Suprapubic skin (tissue), 4 donors: ENCODE data around the gene PF4V1. TPM values are rescaled to one million over a fixed set of nuclear protein-coding genes. Genes with fewer than 3 reads are reported as not detected.
A peak's percentile ranks its signal among the peaks of the same experiment; 100 is the strongest.

Experiments
- DNase-seq, 2 donors: peaks; one replicate each; pipeline ENCODE4 v3.0.0-alpha.2; 2019; ENCODE audit warnings: low spot score in 2 of 2
- H3K27ac ChIP-seq: fragments of 200-600 bp; sonication (generic); one replicate; pipeline ENCODE4 v1.5.1; 2019
- H3K27me3 ChIP-seq: fragments of 200-600 bp; sonication (generic); one replicate; pipeline ENCODE4 v1.5.1; 2019
- H3K36me3 ChIP-seq: fragments of 200-600 bp; sonication (generic); one replicate; pipeline ENCODE4 v1.5.1; 2019
- H3K4me1 ChIP-seq: fragments of 200-600 bp; sonication (generic); one replicate; pipeline ENCODE4 v1.5.1; 2019
- H3K4me3 ChIP-seq: fragments of 200-600 bp; sonication (generic); one replicate; pipeline ENCODE4 v1.5.1; 2019; ENCODE audit warnings: mild to moderate bottlenecking
- H3K9me3 ChIP-seq: fragments of 200-600 bp; sonication (generic); one replicate; pipeline ENCODE4 v1.5.1; 2019
- EP300 ChIP-seq: sonication (generic); formaldehyde crosslinking; IDR thresholded peaks from one replicate; pipeline ENCODE4 v1.6.1; 2017; ENCODE audit warnings: antibody characterized with exemption
- POLR2A ChIP-seq, 2 donors: fragments of 450-650 bp; IDR thresholded peaks; one replicate each; pipeline ENCODE4 v1.6.1; 2017; ENCODE audit warnings: antibody characterized with exemption in 2 of 2, mild to moderate bottlenecking in 2 of 2, moderate library complexity in 2 of 2
- POLR2AphosphoS5 ChIP-seq, 3 donors: sonication (generic); formaldehyde crosslinking; IDR thresholded peaks; one replicate each; pipeline ENCODE4 v1.6.1; 2017; ENCODE audit warnings: antibody characterized with exemption in 3 of 3
- WGBS: methylation state at CpG from one replicate; pipeline ENCODE4 v1.1.5; 2018; 5-methylcytosine and 5-hydroxymethylcytosine counted together
- total RNA-seq, 4 donors: library from RNA; depleted of rRNA; stranded (reverse); fragments of >200 nt; gene quantifications; one replicate each; pipeline ENCODE4 v1.1.0, GENCODE V29; 2016
- TF ChIP-seq, protein P1 (sequence below), 2 donors: fragments of 200-600 bp in 1 of 2; fragments of 450-650 bp in 1 of 2; sonication (generic) in 1 of 2; IDR thresholded peaks; one replicate each; pipeline ENCODE4 v1.5.1; 2016 to 2019; ENCODE audit warnings: antibody characterized with exemption in 2 of 2, mild to moderate bottlenecking in 1 of 2, moderate library complexity in 1 of 2

Gene PF4V1, protein sequence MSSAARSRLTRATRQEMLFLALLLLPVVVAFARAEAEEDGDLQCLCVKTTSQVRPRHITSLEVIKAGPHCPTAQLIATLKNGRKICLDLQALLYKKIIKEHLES
- not detected for total RNA-seq

DNA sequence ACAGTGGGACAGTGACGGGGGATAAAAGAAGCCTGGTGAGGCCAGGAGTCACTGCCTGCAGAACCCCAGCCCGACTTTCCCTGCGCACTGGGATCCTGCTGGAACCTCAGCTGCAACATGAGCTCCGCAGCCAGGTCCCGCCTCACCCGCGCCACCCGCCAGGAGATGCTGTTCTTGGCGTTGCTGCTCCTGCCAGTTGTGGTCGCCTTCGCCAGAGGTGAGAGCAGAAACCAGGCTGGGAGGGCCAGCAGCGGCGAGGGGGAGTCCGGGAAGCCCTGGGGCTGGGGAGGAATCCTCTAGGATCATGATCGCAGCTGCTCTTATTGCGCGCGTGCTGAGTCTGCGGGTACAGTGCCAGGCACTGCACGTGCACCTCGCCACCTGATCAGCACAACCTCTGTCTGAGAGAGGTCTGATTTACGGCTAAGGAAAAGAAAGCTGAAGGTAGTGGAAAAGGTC is at the start of gene PF4V1:
Gene PF4V1 (plus strand): TSS at position 51 of the 459 bp plus-strand sequence. CDS start 67 bp downstream, at position 118.
- peak in 1 of 2 donors; percentile 79 for DNase-seq
- TF ChIP-seq, protein P1, sequence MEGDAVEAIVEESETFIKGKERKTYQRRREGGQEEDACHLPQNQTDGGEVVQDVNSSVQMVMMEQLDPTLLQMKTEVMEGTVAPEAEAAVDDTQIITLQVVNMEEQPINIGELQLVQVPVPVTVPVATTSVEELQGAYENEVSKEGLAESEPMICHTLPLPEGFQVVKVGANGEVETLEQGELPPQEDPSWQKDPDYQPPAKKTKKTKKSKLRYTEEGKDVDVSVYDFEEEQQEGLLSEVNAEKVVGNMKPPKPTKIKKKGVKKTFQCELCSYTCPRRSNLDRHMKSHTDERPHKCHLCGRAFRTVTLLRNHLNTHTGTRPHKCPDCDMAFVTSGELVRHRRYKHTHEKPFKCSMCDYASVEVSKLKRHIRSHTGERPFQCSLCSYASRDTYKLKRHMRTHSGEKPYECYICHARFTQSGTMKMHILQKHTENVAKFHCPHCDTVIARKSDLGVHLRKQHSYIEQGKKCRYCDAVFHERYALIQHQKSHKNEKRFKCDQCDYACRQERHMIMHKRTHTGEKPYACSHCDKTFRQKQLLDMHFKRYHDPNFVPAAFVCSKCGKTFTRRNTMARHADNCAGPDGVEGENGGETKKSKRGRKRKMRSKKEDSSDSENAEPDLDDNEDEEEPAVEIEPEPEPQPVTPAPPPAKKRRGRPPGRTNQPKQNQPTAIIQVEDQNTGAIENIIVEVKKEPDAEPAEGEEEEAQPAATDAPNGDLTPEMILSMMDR (IDR thresholded peaks at IDR 0.05), result peak in 1 of 2 donors; percentile 11
- no peak for TF ChIP-seq POLR2A (IDR thresholded peaks at IDR 0.05)
- H3K9me3 ChIP-seq, result no peaks in the 10 kb centered on the region
- H3K4me1 ChIP-seq, result peaks cover 8% of the 10 kb centered on the region
- peak within 1 kb of the TSS; percentile 26 for H3K4me3 ChIP-seq
- H3K27ac ChIP-seq, result no peak within 1 kb of the TSS
- WGBS, result 27% methylated on average over 21 of the region's 22 CpGs
- H3K36me3 ChIP-seq, result no peaks in the 10 kb centered on the region
- H3K27me3 ChIP-seq, result peaks cover 6% of the 10 kb centered on the region

- DNase-seq, result no peak
- TF ChIP-seq POLR2AphosphoS5 (IDR thresholded peaks at IDR 0.05), result no peak
- no peak for TF ChIP-seq POLR2A (IDR thresholded peaks at IDR 0.05)
- TF ChIP-seq EP300, result no peak
- TF ChIP-seq, protein P1 (IDR thresholded peaks at IDR 0.05), result no peak
- 62% methylated on average over 3 of the region's 3 CpGs for WGBS
- Histone ChIP-seq H3K36me3 (no peaks in the 10 kb centered on the region), H3K9me3 (no peaks in the 10 kb centered on the region), H3K4me1 (no peaks in the 10 kb centered on the region), H3K27me3 (no peaks in the 10 kb centered on the region), H3K4me3 (no peak overlapping the region), H3K27ac (no peak overlapping the region)
Measured at GRCh38 chr4:73810191-73810590, 42.9 kb upstream of the PF4V1 start.

DNA sequence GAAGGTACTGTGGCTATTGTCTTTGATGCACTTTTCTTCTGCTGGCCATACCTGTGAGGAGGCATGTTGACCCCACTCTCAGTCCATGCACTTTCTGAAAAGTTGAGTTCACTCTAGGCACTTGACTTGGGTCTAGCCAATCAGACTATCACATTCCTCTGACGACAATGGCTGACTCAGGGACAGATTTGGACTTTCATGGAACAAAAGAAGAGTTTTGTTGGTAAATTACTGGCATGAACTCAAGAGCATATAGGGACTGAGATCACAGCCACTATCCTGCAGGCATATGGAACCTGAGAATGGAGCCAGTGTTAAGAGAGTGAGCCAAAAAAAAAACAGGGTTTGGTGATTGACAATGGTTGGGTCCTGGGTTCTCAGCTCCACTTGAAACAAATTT is 41.3 kb upstream of the PF4V1 start:
- no peak for DNase-seq
- H3K4me3 ChIP-seq, result no peak overlapping the region
- no peaks in the 10 kb centered on the region for H3K9me3 ChIP-seq
- no peaks in the 10 kb centered on the region for H3K36me3 ChIP-seq
- WGBS, result 73% methylated on average over 1 of the region's 1 CpG
- no peaks in the 10 kb centered on the region for H3K27me3 ChIP-seq
- no peak for TF ChIP-seq POLR2AphosphoS5 (IDR thresholded peaks at IDR 0.05)
- no peak overlapping the region for H3K27ac ChIP-seq
- no peaks in the 10 kb centered on the region for H3K4me1 ChIP-seq

DNA sequence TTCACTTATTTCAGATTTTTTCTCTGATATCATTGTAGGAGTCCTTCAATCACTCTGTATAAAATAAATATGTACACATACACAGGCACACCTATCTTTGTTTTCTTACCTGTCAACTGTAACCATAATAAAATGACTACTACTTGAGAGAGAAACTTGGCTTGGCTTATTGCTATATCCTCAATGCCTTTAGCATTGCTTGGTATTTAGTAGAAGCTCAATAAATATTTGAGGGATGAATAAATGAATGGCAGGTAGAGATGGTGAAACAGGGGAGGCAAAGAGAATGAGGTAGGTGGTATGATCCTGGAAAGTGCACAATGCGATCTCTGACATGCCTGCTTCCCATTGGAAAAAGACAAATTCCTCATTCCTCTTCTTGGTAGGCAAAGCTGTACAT is 38.4 kb upstream of the PF4V1 start:
- TF ChIP-seq POLR2A (IDR thresholded peaks at IDR 0.05), result no peak
- TF ChIP-seq, protein P1 (IDR thresholded peaks at IDR 0.05), result no peak
- TF ChIP-seq EP300, result no peak
- no peak for TF ChIP-seq POLR2AphosphoS5 (IDR thresholded peaks at IDR 0.05)
- H3K27me3 ChIP-seq, result no peaks in the 10 kb centered on the region
- no peaks in the 10 kb centered on the region for H3K4me1 ChIP-seq
- no peak overlapping the region for H3K27ac ChIP-seq
- no peaks in the 10 kb centered on the region for H3K36me3 ChIP-seq
- 97% methylated on average over 1 of the region's 1 CpG for WGBS
- no peaks in the 10 kb centered on the region for H3K9me3 ChIP-seq
- H3K4me3 ChIP-seq, result no peak overlapping the region
- DNase-seq, result no peak

DNA sequence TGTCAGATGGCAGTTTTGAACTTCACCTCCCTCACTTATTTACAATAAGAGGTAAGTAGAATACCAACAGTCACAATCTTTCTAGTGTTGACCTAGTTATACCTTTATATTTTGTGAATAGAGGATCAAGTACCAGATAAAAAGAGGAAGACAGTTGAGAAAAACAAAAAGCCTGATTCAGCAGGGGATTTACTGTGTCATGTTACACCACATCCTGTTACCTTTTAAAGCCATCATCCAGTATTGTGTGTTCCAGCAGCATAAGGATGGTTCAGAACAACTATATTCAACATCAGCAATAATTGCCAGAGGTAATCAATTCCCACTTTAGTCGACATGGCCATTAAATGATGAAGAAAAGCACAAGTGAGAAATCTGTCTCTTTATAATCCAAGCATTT is 38.0 kb upstream of the PF4V1 start:
- Histone ChIP-seq H3K9me3 (no peaks in the 10 kb centered on the region), H3K36me3 (no peaks in the 10 kb centered on the region), H3K27ac (no peak overlapping the region), H3K4me1 (no peaks in the 10 kb centered on the region), H3K4me3 (no peak overlapping the region), H3K27me3 (no peaks in the 10 kb centered on the region)
- TF ChIP-seq, protein P1 (IDR thresholded peaks at IDR 0.05), result no peak
- no peak for TF ChIP-seq POLR2AphosphoS5 (IDR thresholded peaks at IDR 0.05)
- TF ChIP-seq POLR2A (IDR thresholded peaks at IDR 0.05), result no peak
- no peak for TF ChIP-seq EP300
- no peak for DNase-seq
- WGBS, result 78% methylated on average over 1 of the region's 1 CpG

DNA sequence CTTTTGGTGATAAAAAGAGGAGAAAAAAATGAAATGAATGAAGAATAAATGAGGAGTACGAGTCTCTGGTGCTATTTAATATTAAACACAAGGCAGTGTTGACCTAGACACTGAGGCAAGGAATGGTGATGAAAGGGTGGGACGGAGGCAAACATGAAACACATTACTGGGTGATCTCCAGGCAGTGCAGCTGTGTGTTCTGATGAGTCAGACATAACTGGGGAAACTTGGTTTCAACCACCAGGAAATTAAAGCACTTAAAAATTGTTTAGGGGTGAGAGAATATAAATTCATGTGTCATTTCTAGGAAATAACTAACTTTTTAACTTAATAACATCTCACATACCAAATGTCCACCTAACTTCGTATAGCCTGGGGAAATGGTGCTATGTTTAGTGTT is 36.3 kb upstream of the PF4V1 start:
- H3K4me3 ChIP-seq, result no peak overlapping the region
- WGBS, result 54% methylated on average over 3 of the region's 3 CpGs
- no peaks in the 10 kb centered on the region for H3K9me3 ChIP-seq
- H3K4me1 ChIP-seq, result no peaks in the 10 kb centered on the region
- no peak overlapping the region for H3K27ac ChIP-seq
- no peaks in the 10 kb centered on the region for H3K36me3 ChIP-seq
- no peaks in the 10 kb centered on the region for H3K27me3 ChIP-seq
- no peak for DNase-seq
- TF ChIP-seq POLR2A (IDR thresholded peaks at IDR 0.05) (no peak), EP300 (no peak), POLR2AphosphoS5 (IDR thresholded peaks at IDR 0.05) (no peak)
- TF ChIP-seq, protein P1 (IDR thresholded peaks at IDR 0.05), result no peak
